GM19395 (cell line): Measurements from ENCODE around the gene CKAP5.
"Not testable (repeated sequence)": the region's sequence is repeated elsewhere in the genome, so short reads cannot be mapped to it uniquely, and the experiment has no call there.

ENCODE experiments used
- ATAC-seq: cut with Tn5 transposase; IDR thresholded peaks from one replicate; pipeline ENCODE4 v1.9.1; 2021; ENCODE audit warnings: mild to moderate bottlenecking, moderate library complexity; ENCODE audit not compliant: unreplicated experiment

CKAP5 gene

DNA sequence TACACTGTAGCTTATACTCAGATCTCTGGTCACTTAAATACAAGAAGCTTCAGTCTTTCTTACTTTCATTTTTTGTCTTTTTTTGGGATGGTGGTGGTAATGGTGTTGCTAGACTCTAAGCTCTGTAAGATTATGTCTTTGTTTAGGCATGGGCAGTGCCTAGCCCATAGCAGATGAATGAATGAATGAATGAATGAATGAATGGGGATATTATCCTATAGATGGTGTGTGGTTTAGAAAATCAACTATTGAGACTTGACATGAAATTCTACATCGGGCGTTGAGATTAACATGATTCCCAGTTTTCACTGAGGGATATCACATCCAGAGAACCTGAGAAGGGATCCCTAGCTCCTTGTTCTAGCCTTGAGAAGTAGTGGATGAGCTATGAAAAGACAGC, 9.8 kb upstream of the CKAP5 start:
- ATAC-seq, result no peak

- no peak for ATAC-seq
Observed at GRCh38 chr11:46855167-46855566, 9.1 kb upstream of the CKAP5 start.

DNA sequence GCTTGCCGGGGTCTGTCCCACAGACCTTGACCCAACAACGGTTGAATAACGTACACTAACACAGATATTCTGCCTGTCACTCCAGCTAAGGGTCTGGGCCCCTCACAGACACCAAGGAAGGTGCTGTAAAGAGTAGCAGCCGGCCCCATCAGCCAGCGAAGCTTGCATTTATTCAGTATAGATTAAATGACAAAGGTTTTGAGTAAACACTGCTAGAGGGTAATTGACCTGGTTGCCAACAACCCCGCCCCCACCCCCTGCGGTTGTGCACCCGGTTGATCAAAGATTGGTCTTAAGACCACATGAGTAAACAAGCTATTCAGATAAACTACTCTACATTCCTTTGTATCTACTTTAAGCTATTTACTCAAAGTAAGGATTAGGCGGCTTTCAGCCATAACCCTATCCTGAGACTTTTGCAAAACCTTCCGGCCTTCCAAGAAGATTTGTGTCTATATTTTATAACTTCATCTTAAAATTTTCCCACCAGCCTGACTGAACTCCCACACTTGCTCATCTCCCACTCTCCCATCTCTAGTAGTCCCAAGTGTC, 4.8 kb upstream of the CKAP5 start:
- no peak for ATAC-seq

GRCh38 chr11:46849631-46850030, 3.6 kb upstream of the CKAP5 start:
- ATAC-seq, result no peak

DNA sequence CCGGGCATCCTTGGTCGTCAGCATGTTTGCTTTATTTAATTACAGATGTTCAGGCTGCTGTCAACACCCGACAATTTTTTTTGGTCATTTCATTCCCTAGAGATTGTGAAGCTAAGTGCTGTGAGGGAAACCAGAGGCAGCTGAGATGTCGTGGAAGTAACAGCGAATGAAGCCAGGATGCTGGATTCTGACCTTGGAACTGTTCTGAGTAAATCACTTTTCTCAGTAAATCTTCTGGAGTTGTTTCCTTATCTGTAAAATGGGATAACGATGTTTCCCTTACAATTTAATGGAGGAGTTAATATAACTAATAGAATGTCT, 390 bp upstream of the CKAP5 start:
- ATAC-seq, result peak; percentile 11

DNA sequence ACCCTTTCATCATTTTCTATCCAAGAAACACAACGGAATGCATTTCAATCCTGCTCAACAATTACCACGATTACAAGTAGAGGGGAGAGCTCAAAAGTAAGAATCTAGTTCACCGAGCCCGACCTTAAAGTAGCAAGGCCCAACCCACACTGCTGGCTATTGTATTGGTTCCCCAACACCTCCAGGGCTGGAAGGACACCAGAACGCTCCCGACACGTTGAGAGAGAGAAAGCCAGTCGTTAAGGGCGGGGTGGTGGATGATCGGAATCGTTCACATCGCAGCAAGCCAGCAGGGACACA, 690 bp downstream of the CKAP5 start:
- no peak for ATAC-seq

GRCh38 chr11:46840116-46840515, 6.0 kb downstream of the CKAP5 start:
- no peak for ATAC-seq

- no peak for ATAC-seq
Observed at GRCh38 chr11:46838501-46838900, 7.6 kb downstream of the CKAP5 start.

DNA sequence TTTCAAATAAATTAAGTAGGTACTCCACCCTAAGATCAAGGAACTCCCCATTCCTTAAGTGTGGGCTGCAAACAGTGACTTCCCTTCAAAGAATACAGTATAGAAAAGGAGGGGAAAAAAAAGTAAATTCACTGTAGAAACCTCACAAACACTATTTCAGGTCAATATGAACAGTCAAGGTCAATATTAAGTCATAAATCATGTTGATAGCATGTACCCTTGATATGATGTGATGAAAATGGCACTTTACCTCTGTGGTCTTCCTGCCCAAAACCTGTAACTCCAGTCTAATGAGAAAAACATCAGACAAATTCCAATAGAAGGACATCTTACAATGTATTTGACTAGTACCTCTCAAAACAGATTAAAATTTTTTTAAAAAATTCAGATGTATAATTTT, 8.2 kb downstream of the CKAP5 start:
- no peak for ATAC-seq

DNA sequence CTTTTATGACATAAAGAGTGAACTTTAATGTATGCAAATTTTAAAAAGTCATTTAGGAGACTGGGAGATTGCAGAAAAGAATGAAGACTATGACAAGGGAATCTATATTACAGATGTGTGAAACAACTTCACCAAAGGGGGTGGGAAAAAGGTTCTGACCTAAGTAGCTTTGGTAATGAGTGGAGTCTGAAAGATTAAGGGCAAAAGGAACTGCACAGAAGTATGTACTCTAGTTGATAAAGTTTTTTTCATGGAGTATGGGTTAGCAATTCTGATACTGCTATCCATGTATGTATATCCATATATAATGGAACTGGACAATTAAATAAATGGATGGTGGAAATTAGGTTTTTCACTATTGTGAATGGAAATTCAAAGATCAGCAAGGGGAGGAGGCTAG, 9.2 kb downstream of the CKAP5 start:
- ATAC-seq, result no peak

- ATAC-seq, result no peak
Observed at GRCh38 chr11:46836431-46836830, 9.6 kb downstream of the CKAP5 start.

GRCh38 chr11:46835897-46836296, 10.2 kb downstream of the CKAP5 start:
- ATAC-seq, result no peak

DNA sequence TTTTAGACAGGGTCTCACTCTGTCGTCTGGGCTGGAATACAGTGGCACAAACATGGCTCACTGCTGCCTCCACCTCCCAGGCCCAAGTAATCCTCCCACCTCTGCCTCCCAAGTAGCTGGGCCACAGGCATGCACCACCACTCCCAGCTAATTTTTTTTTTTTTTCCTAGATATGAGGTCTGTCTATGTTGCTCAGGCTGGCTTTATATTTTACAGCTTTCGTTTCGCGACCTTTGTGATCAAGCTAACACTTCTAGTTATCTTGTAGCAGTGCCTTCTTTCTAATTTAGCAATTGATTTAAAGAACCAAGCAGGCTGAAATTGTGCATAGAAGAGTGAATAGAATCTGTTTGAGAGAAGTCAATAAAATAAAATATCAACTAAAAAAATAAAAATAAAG, 11.3 kb downstream of the CKAP5 start:
- ATAC-seq, result no peak

DNA sequence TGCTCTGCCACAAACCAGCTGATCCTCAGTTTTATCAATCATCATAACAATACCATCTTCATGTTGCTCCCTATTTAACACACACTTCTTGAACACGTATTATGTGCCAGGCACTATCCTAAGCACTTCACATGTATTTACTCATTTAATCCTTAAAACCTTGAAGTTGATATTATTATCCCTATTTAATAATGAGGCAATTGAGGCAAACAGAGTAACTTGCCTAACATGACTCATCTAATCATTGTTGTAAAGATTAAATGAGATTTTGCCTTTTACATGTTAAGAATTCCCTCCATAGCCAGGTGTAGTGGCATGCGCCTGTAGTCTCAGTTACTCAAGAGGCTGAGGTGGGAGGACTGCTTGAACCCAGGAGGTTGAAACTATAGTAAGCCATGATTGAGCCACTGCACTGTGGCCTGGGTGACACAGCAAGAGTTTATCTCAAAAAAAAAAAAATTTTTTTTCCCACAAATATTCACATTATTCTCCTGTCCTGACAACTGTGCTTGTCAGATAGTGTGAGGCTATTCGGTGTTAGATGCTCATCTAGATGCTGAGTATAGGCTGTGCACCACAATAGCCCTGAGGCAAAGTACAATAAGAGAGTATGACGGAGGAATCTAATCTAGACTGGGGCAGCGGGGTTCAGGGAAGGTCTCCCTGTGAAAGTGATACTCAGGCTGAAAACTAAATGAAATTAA, 13.4 kb downstream of the CKAP5 start:
- ATAC-seq, result no peak

DNA sequence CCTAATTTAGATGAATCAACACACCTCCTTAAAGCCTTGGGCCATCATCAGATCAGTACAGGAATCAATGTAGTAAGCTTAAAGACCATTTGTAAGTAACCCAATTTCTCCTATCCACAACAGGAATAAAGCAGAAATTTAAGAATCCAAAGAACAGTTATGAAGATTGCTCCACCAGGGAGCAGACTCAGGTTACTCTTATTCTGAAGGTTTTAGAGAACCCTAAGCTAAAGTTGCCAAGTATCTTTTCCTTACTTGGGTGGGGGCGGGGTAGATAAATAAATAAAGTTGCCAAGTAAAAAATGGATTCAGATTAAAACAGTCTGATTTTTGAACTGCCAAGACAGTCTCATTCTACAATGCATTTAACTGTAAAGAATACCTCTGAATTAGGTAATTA, 18.1 kb downstream of the CKAP5 start:
- no peak for ATAC-seq

- ATAC-seq, result peak; percentile 99
Observed at GRCh38 chr11:46826310-46827044, 19.6 kb downstream of the CKAP5 start.

DNA sequence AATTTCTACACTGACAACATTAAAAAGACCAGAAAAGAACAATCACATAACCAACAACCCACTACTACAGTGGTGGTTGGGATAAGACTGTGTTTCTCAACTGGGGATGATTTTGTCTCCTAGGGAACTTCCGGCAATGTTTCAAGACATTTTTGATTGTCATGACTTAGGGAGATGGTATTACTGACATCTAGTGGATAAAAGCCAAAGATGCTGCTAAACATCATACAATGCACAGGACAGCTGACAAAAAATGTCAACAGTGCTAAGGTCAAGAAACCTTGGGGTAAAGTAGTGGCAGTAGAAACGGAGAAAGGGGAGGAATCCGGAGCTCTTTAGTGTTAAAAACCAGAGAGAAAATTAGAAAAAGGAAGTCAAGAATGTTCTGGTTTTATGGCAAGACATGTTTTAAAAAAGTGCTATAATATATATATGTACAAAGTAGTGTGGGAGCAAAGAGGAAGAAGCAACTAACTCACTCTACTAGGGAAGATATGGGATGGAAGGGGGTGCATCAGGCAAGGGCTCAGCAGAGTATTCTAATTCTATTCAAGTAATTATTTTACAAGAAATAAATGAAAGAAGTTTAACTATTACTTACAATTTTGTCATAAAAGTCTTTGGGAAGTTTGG, 37.2 kb downstream of the CKAP5 start:
- ATAC-seq, result no peak

- no peak for ATAC-seq
Observed at GRCh38 chr11:46801694-46802470, 44.2 kb downstream of the CKAP5 start.

- ATAC-seq, result no peak
Observed at GRCh38 chr11:46800177-46800576, 45.9 kb downstream of the CKAP5 start.

DNA sequence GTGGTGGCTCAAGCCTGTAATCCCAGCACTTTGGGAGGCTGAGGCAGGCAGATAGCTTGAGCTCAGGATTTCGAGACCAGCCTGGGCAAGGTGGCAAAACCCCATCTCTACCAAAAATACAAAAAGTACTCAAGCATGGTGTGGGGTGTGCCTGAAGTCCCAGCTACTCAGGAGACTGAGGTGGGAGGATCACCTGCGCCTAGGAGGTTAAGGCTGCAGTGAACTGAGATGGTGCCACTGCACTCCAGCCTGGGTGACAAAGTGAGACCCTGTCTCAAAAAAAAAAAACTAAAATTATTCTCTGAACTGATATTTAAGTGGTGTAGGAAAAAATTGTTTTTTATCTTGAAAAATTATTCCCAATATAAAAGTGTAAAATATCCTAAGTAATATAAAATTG, 46.4 kb downstream of the CKAP5 start:
- not testable (repeated sequence) for ATAC-seq

GRCh38 chr11:46778416-46778815, 67.7 kb downstream of the CKAP5 start:
- ATAC-seq, result no peak
